Neural crest cell (in vitro differentiated cells): ENCODE measurements around the gene C4orf50. TPM values are rescaled to one million over a fixed set of nuclear protein-coding genes. Genes with fewer than 3 reads are reported as not detected.
"Not testable (repeated sequence)": the region's sequence is repeated elsewhere in the genome, so short reads cannot be mapped to it uniquely, and the experiment has no call there.

Source experiments
- DNase-seq: peaks from one replicate; pipeline ENCODE4 v3.0.0; 2021; ENCODE audit warnings: low read depth, mixed read lengths, low spot score
- H3K27ac Mint-ChIP-seq: one replicate; pipeline ENCODE4 v1.8.0; 2021; ENCODE audit warnings: mild to moderate bottlenecking, mixed read lengths; ENCODE audit not compliant: unreplicated experiment
- H3K27me3 Mint-ChIP-seq: 2 replicates; pipeline ENCODE4 v1.8.0; 2021; ENCODE audit warnings: low read depth, mild to moderate bottlenecking, mixed read lengths
- H3K36me3 Mint-ChIP-seq: 2 replicates; pipeline ENCODE4 v1.8.0; 2021; ENCODE audit warnings: low read depth, mild to moderate bottlenecking, mixed read lengths
- H3K4me1 Mint-ChIP-seq: 2 replicates; pipeline ENCODE4 v1.8.0; 2021; ENCODE audit warnings: mixed read lengths
- H3K4me3 Mint-ChIP-seq: one replicate; pipeline ENCODE4 v1.8.0; 2021; ENCODE audit warnings: mild to moderate bottlenecking, mixed read lengths
- H3K9me3 Mint-ChIP-seq: 2 replicates; pipeline ENCODE4 v1.8.0; 2021; ENCODE audit warnings: mixed read lengths
- CTCF ChIP-seq: fragments of 200-600 bp; sonication (generic); conservative IDR thresholded peaks from 2 replicates; pipeline ENCODE4 v1.5.0; 2021; ENCODE audit warnings: antibody characterized with exemption, mild to moderate bottlenecking
- total RNA-seq: library from RNA; stranded (reverse); gene quantifications from 2 replicates; pipeline ENCODE4 v1.2.1, GENCODE V29; 2021

The C4orf50 gene
- total RNA-seq, 1 donor from 2014 or later: 0.02 TPM

GRCh38 chr4:5866841-5867813, 151.1 kb downstream of the C4orf50 start:
- Mint-ChIP-seq H3K4me3 (no peak overlapping the region), H3K27me3 (no peaks in the 10 kb centered on the region), H3K36me3 (peaks cover 12% of the 10 kb centered on the region), H3K9me3 (no peaks in the 10 kb centered on the region), H3K4me1 (peaks cover 7% of the 10 kb centered on the region), H3K27ac (no peak overlapping the region)
- no peak for TF ChIP-seq CTCF
- DNase-seq: no peak

- no peaks in the 10 kb centered on the region for H3K9me3 Mint-ChIP-seq
- H3K27ac Mint-ChIP-seq: no peak overlapping the region
- peaks cover 7% of the 10 kb centered on the region for H3K4me1 Mint-ChIP-seq
Measured at GRCh38 chr4:5865896-5866599, 152.2 kb downstream of the C4orf50 start.

GRCh38 chr4:5863461-5864113, 154.6 kb downstream of the C4orf50 start:
- peaks cover 18% of the 10 kb centered on the region for H3K36me3 Mint-ChIP-seq
- no peak overlapping the region for H3K4me3 Mint-ChIP-seq
- no peaks in the 10 kb centered on the region for H3K27me3 Mint-ChIP-seq
- TF ChIP-seq CTCF: no peak
- H3K27ac Mint-ChIP-seq: no peak overlapping the region
- no peak for DNase-seq
- no peaks in the 10 kb centered on the region for H3K9me3 Mint-ChIP-seq
- H3K4me1 Mint-ChIP-seq: peaks cover 7% of the 10 kb centered on the region

More at GRCh38 chr4:5865896-5866599, 152.2 kb downstream of the C4orf50 start:
- no peak for DNase-seq
- no peak for TF ChIP-seq CTCF
- Mint-ChIP-seq H3K27me3 (no peaks in the 10 kb centered on the region), H3K36me3 (peaks cover 13% of the 10 kb centered on the region), H3K4me3 (no peak overlapping the region)

GRCh38 chr4:5858020-5858769, 160.0 kb downstream of the C4orf50 start:
- no peak for DNase-seq
- TF ChIP-seq CTCF: no peak

GRCh38 chr4:5857199-5857598, 161.0 kb downstream of the C4orf50 start:
- Mint-ChIP-seq H3K27ac (no peak overlapping the region), H3K4me1 (no peaks in the 10 kb centered on the region), H3K27me3 (no peaks in the 10 kb centered on the region), H3K4me3 (no peak overlapping the region), H3K36me3 (peaks cover 20% of the 10 kb centered on the region), H3K9me3 (no peaks in the 10 kb centered on the region)
- no peak for TF ChIP-seq CTCF
- no peak for DNase-seq

More at GRCh38 chr4:5858020-5858769, 160.0 kb downstream of the C4orf50 start:
- Mint-ChIP-seq H3K27ac (no peak overlapping the region), H3K4me1 (no peaks in the 10 kb centered on the region), H3K4me3 (no peak overlapping the region), H3K27me3 (no peaks in the 10 kb centered on the region), H3K9me3 (no peaks in the 10 kb centered on the region), H3K36me3 (peaks cover 17% of the 10 kb centered on the region)

GRCh38 chr4:5856362-5856761, 161.9 kb downstream of the C4orf50 start:
- not testable (repeated sequence) for DNase-seq, H3K27ac Mint-ChIP-seq, H3K4me1 Mint-ChIP-seq, H3K9me3 Mint-ChIP-seq, H3K27me3 Mint-ChIP-seq, H3K4me3 Mint-ChIP-seq
- H3K36me3 Mint-ChIP-seq: peaks cover 22% of the 10 kb centered on the region
